ENCODE results near the gene LTF.
"Not testable (repeated sequence)": the region's sequence is repeated elsewhere in the genome, so short reads cannot be mapped to it uniquely, and the experiment has no call there.

Gene LTF

GRCh38 chr3:46416811-46417510, 47.7 kb downstream of the LTF start:
- DNase-seq: no peak

GRCh38 chr3:46416125-46416810, 48.4 kb downstream of the LTF start:
- DNase-seq: no peak

DNA sequence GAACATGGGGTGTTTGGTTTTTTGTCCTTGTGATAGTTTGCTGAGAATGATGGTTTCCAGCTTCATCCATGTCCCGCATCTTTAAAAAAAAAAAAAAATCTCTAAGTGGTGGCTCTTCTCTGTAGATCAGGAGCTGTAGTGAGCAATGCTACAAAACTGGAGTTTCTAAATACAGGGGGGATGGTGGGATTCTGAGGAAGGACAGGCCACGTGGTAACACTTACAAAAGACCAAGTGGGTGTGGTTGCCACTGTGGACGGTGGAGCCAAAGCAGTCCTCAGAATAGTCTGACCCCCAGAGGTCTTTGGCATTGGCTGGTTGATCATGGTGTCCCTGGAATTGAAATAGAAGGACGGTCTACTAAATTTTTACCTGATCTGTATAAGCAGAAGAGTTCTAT, 50.0 kb downstream of the LTF start:
- no peak for DNase-seq

- no peak for DNase-seq
These were observed 50.8 kb downstream of the LTF start for GRCh38 chr3:46413951-46414350.

GRCh38 chr3:46412786-46413298, 51.9 kb downstream of the LTF start:
- no peak for DNase-seq

- DNase-seq: no peak
These were observed 53.4 kb downstream of the LTF start for GRCh38 chr3:46411271-46411670.

GRCh38 chr3:46410669-46411068, 54.0 kb downstream of the LTF start:
- DNase-seq: no peak

DNA sequence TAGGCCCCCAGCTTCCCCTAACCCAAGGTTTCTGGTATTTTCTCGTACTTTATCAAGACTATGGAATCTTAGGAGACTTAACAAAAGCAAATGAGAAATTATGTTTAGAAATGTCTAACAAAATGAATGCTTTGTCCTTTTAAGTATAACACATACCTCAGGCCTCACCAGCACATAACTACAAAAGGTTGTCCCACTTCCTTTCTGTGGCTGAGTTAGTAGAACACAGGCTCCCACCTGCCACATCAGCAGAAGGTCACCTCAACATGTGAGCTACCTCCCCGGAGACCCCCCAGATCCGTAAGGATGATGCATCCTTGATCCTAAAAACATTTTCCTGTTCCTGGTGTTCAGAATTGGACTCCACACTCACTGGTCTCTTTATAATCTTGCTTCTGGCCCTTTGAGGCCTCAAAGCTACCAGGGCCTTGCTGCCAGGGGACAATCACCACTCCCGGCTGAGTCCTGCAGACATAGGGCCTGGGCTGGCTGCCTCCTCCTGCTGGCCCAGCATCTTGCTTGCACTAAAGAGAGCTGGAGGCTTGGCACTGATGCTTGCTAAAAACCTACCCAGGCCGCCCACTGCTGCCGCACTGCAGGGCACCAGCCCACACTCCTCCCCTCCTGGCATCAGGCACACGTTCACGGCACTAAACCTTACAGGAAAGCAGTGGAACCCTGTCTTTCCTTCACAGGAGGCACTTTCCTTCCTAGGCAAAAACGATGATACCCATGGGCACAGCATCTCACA, 54.8 kb downstream of the LTF start:
- DNase-seq: peak in 8 of 56 donors; percentile 2 to 53 (median 20)

- no peak for DNase-seq
These were observed 55.9 kb downstream of the LTF start for GRCh38 chr3:46408853-46409252.

DNA sequence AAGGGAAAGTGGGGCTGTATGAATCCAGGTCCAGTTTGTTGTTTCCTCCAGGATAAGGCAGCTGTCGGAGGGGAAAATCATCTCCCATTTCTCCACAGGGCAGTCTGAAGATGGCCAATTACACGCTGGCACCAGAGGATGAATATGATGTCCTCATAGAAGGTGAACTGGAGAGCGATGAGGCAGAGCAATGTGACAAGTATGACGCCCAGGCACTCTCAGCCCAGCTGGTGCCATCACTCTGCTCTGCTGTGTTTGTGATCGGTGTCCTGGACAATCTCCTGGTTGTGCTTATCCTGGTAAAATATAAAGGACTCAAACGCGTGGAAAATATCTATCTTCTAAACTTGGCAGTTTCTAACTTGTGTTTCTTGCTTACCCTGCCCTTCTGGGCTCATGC, 56.7 kb downstream of the LTF start:
- no peak for DNase-seq

DNA sequence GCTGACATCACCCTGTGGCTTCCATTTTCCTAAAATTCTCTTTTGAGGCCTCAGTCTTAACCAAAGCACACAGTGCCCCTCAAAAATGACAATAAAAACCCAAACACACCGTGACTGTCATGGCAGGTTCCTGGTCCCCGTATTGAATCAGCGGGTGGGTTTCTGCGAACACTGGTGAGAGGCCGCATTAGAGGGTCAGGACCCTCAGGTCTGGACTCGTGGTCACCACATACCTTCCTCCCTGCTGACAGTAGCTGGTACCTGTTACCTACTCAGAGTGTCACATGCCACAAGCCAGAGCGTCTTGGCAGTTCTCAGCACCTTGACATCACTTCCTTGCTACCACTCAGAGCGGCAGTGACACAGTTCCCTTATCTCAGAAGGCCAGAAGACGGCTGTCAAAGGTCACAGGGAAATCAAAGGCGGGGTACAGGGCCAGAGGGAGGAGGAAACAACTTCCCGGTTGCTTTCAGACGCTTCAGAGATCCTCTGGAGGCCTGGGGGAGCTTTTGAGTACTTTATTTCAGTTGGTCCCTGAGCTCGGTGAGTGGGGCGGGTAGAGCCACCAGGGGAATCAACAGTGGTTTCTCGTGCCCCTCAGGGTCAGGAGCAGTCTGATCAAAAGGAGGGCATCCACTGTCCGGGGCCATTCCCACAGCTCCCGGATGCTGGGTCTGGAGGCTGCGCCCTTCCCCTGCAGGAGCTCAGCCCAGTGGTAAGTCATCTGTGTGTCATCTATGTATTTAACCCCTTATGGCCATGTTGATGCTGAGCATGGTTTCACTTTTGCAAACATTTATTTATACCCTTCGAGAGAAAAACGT, 57.7 kb downstream of the LTF start, which contains the start of the genes CCR5AS and CCRL2:
CCR5AS (minus strand) TSS at position 279 of the 824 bp plus-strand sequence.
CCRL2 (plus strand) TSS at position 472 of the 824 bp plus-strand sequence. CDS start 821 bp downstream, outside the sequence.
- DNase-seq: peak in 11 of 56 donors; percentile 7 to 50 (median 19)

DNA sequence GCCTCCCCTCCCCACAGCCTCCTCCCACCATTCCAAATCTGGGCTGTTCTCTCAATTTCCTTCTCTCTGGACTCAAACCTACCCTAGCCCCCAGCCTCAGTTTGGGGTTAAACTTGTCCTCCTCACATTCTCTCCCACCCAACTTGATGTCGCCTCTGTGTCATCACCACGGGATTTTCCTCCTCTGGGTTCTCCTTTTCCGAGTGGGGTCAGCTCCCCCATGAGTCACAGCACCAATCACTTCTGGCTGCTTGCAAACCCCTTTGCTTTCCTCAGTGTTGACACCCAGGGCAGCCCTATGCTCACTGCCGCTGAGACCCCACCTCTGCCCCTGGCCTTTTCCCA, 58.3 kb downstream of the LTF start:
- DNase-seq: no peak

GRCh38 chr3:46405301-46406019, 59.2 kb downstream of the LTF start:
- DNase-seq: peak in 1 of 56 donors; percentile 6

GRCh38 chr3:46402902-46403301, 61.8 kb downstream of the LTF start:
- not testable (repeated sequence) for DNase-seq

GRCh38 chr3:46401579-46401978, 63.1 kb downstream of the LTF start:
- no peak for DNase-seq

DNA sequence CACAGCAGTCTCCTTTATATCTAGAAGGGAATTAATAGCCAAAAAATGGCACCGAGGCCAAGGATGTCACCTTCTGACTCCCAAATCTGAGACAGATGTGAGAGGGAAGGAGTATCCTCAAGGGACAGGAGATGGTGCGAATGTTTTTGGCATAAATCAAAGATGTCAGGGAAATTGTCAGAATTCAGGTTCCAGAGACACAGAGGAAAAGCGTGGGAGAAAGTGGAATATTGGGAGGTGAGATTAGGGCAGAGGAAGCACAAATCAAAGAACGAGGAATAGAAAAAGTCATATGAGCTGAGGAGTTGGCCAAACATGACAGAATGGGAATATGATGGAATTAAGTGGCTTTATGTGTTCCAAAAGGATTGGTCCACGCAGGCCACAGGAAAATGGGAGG, 63.9 kb downstream of the LTF start:
- no peak for DNase-seq

- DNase-seq: no peak
These were observed 64.5 kb downstream of the LTF start for GRCh38 chr3:46400000-46400734.

GRCh38 chr3:46399557-46399956, 65.1 kb downstream of the LTF start:
- no peak for DNase-seq

GRCh38 chr3:46399098-46399497, 65.6 kb downstream of the LTF start:
- DNase-seq: no peak
